Right ventricle myocardium inferior (tissue), 1 donor: Measurements from ENCODE around the gene EFHC1. TPM values are rescaled to one million over a fixed set of nuclear protein-coding genes. Genes with fewer than 3 reads are reported as not detected.

Source experiments
- ATAC-seq: fragments of 200-7000 bp; cut with Tn5 transposase; one replicate; pipeline ENCODE4 v1.9.1; 2020; ENCODE audit warnings: mild to moderate bottlenecking, moderate library complexity
- DNase-seq: peaks from one replicate; pipeline ENCODE4 v3.0.0; 2021; ENCODE audit errors: missing footprints
- intact Hi-C: fragments of 100-400 bp; cut with DNase I; formaldehyde crosslinking; loops from one replicate; pipeline ENCODE4 v1.11.0; 2022
- total RNA-seq: library from RNA; stranded (reverse); fragmentation: NEBNext Ultra II Directional; extraction: Animal tissue kit (Norgen Biotek cat#: 25700); gene quantifications from one replicate; pipeline ENCODE4 v1.2.1, GENCODE V29; 2021
- donor health status: DM: no; HTN: yes; CAD: no; lungs with severe emphysema.

The EFHC1 gene
- total RNA-seq, 1 donor from 2014 or later = 4.8 TPM

- ATAC-seq (no peak), DNase-seq (no peak)
- intact Hi-C loops = no loop called here
Observed at GRCh38 chr6:52526634-52527033, 106.5 kb downstream of the EFHC1 start.

GRCh38 chr6:52527436-52527835, 107.3 kb downstream of the EFHC1 start:
- ATAC-seq = no peak
- DNase-seq = no peak
- intact Hi-C loops = no loop called here

GRCh38 chr6:52529311-52529710, 109.2 kb downstream of the EFHC1 start:
- DNase-seq (no peak), ATAC-seq (no peak)
- intact Hi-C loops = no loop called here

- ATAC-seq = no peak
- DNase-seq = no peak
- intact Hi-C loops = no loop called here
Observed at GRCh38 chr6:52530351-52530750, 110.2 kb downstream of the EFHC1 start.

GRCh38 chr6:52531396-52531795, 111.3 kb downstream of the EFHC1 start:
- ATAC-seq = no peak
- intact Hi-C loops = no loop called here
- no peak for DNase-seq

GRCh38 chr6:52531834-52532233, 111.7 kb downstream of the EFHC1 start:
- intact Hi-C loops = no loop called here
- DNase-seq (no peak), ATAC-seq (no peak)

GRCh38 chr6:52532457-52532856, 112.3 kb downstream of the EFHC1 start:
- DNase-seq = no peak
- ATAC-seq = no peak
- intact Hi-C loops = no loop called here

- ATAC-seq (no peak), DNase-seq (no peak)
- intact Hi-C loops = no loop called here
Observed at GRCh38 chr6:52533491-52533890, 113.3 kb downstream of the EFHC1 start.

GRCh38 chr6:52534363-52534762, 114.2 kb downstream of the EFHC1 start:
- DNase-seq = no peak
- intact Hi-C loops = no loop called here
- ATAC-seq = no peak

GRCh38 chr6:52534966-52535390, 114.8 kb downstream of the EFHC1 start:
- intact Hi-C loops = no loop called here

GRCh38 chr6:52535711-52536423, 115.7 kb downstream of the EFHC1 start:
- DNase-seq (no peak), ATAC-seq (no peak)
- intact Hi-C loops = no loop called here

More at GRCh38 chr6:52534966-52535390, 114.8 kb downstream of the EFHC1 start:
- DNase-seq = no peak
- no peak for ATAC-seq

- ATAC-seq (no peak), DNase-seq (no peak)
- intact Hi-C loops = no loop called here
Observed at GRCh38 chr6:52536424-52536916, 116.3 kb downstream of the EFHC1 start.

GRCh38 chr6:52537001-52537753, 117.0 kb downstream of the EFHC1 start:
- intact Hi-C loops = no loop called here
- ATAC-seq = no peak
- DNase-seq = no peak

- DNase-seq (no peak), ATAC-seq (no peak)
- intact Hi-C loops = no loop called here
Observed at GRCh38 chr6:52538252-52538900, 118.2 kb downstream of the EFHC1 start.

- ATAC-seq = no peak
- intact Hi-C loops = no loop called here
- DNase-seq = no peak
Observed at GRCh38 chr6:52538901-52539354, 118.8 kb downstream of the EFHC1 start.

- DNase-seq = no peak
- no peak for ATAC-seq
- intact Hi-C loops = no loop called here
Observed at GRCh38 chr6:52539607-52540006, 119.5 kb downstream of the EFHC1 start.

- intact Hi-C loops = no loop called here
- no peak for DNase-seq
- no peak for ATAC-seq
Observed at GRCh38 chr6:52540286-52540902, 120.3 kb downstream of the EFHC1 start.

- no peak for ATAC-seq
- DNase-seq = no peak
- intact Hi-C loops = no loop called here
Observed at GRCh38 chr6:52541135-52541534, 121.0 kb downstream of the EFHC1 start.

GRCh38 chr6:52543262-52543661, 123.1 kb downstream of the EFHC1 start:
- no peak for ATAC-seq
- intact Hi-C loops = no loop called here

More at GRCh38 chr6:52543262-52543661, 123.1 kb downstream of the EFHC1 start:
- no peak for DNase-seq
